Skeletal muscle tissue (tissue), 4 donors: ENCODE measurements around the gene CRYZL1. TPM values are rescaled to one million over a fixed set of nuclear protein-coding genes. Genes with fewer than 3 reads are reported as not detected.

Experiments used
- H3K27ac ChIP-seq: one replicate; pipeline ENCODE4 v1.7.0; 2013; ENCODE audit warnings: mild to moderate bottlenecking, low read depth, low read length, inconsistent platforms
- H3K27me3 ChIP-seq, 3 donors: one replicate each; pipeline ENCODE4 v1.7.0; 2013; ENCODE audit warnings: low read length in 3 of 3; ENCODE audit not compliant: control insufficient read depth in 3 of 3, insufficient read depth in 3 of 3
- H3K36me3 ChIP-seq, 3 donors: one replicate each; pipeline ENCODE4 v1.7.0; 2013; ENCODE audit warnings: low read length in 3 of 3; ENCODE audit not compliant: control insufficient read depth in 3 of 3, insufficient read depth in 3 of 3
- H3K4me1 ChIP-seq, 3 donors: one replicate each; pipeline ENCODE4 v1.7.0; 2013; ENCODE audit warnings: low read length in 3 of 3, mild to moderate bottlenecking in 3 of 3; ENCODE audit not compliant: control insufficient read depth in 3 of 3, insufficient read depth in 3 of 3
- H3K4me3 ChIP-seq, 3 donors: one replicate each; pipeline ENCODE4 v1.7.0; 2013; ENCODE audit warnings: low read length in 3 of 3
- H3K9ac ChIP-seq, 3 donors: one replicate each; pipeline ENCODE4 v1.7.0; 2013; ENCODE audit warnings: low read length in 3 of 3, mild to moderate bottlenecking in 3 of 3, moderate library complexity in 2 of 3, low read depth in 1 of 3
- H3K9me3 ChIP-seq, 3 donors: one replicate each; pipeline ENCODE4 v1.7.0; 2013; ENCODE audit warnings: low read length in 3 of 3; ENCODE audit not compliant: control insufficient read depth in 3 of 3
- total RNA-seq: library from RNA; depleted of rRNA; stranded (reverse); fragments of >200 nt; gene quantifications from one replicate; pipeline ENCODE4 v1.2.3, GENCODE V29; 2014
- donor health status: Osteomylitis.

Gene CRYZL1
- total RNA-seq, 1 donor from 2014 or later, result 35.5 TPM

DNA sequence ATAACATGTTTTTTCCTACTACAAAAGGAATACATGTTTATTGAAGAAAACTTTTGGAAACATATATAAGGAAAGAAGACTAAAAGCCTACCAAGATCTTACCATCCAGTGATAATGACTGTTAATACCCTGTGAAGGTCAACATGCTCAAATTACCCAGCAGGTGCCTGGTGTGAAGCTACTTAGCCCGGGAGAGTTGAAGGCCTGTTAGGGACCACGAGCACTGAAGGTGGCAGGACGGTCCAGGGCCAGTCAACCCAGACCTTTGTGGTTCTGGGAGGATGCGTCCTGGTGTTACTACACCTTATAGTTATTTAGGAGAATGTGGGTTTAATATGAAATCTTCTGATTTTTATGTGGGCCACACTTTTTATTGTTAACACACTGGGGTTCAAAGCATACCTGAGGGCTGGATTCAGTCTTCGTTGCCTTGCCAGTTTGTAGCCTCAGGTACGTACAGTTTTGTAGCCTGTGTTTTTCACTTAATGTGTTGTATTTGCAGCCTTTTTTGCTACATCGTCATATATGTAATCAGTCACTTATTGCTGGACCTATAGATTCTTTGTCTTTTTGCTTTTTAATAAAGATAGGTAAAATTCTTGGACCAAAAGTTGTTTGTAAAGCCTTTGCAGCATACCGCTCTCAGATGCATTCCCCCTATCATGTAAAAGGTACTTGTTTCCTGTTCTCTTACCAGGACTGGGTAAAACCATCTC is 10.6 kb upstream of the CRYZL1 start:
- H3K9ac ChIP-seq, result no peak overlapping the region
- H3K4me1 ChIP-seq, result peaks cover 8 to 28% (median 12%) of the 10 kb centered on the region in 3 donors

DNA sequence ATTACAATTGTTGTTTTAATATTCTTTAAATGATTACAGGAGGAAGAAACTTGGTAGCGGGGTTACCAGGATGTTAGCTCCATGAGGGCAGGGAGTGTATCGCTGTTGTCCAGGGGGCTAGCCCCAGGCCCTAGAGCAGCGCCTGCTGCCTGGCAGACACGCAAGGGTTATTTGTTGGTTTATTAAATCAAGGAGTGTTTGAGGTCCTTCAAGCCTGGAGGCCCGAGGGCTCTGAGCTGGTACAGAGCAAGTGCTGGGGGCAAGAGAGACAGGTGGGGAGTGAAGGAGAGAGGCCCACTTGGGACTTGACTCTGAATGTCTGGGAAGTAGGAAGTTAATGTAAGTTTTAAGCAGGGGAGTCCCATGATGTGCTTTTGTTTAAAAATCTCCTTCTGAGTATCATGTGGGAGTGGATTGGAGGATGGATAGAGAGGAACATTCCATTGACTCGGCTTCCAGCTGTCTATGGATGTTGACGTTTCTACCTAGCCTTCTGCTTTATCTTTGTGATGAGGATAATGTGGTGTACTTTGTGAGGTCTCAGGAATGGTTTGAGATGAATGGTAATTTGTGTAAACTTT is 9.5 kb upstream of the CRYZL1 start:
- Histone ChIP-seq H3K27me3 (no peaks in the 10 kb centered on the region), H3K4me1 (peaks cover 8 to 25% (median 12%) of the 10 kb centered on the region in 3 donors), H3K27ac (no peak overlapping the region), H3K9me3 (no peaks in the 10 kb centered on the region), H3K4me3 (no peak overlapping the region), H3K36me3 (no peaks in the 10 kb centered on the region), H3K9ac (no peak overlapping the region)

More for the DNA sequence above, 10.6 kb upstream of the CRYZL1 start:
- Histone ChIP-seq H3K27ac (no peak overlapping the region), H3K4me3 (no peak overlapping the region), H3K36me3 (no peaks in the 10 kb centered on the region), H3K27me3 (no peaks in the 10 kb centered on the region), H3K9me3 (no peaks in the 10 kb centered on the region)

DNA sequence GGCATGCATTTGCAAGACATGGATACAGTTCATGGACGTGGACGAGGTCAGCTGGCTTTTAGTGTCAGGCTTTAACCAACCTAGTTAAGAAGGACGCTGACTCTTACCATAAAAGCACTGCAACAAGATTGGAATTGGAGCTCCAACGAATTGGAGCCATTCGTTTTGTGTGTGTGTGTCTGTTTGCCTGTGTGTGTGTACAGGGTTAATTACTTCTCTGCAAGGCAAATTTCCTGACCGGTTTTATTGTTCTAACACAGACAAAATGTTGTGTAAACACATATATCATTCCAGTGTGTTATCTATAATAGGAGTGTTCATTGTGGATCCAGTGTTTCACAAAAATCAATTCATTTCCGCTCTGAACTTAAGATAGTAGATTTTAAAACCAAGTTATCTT is 8.7 kb upstream of the CRYZL1 start:
- Histone ChIP-seq H3K27ac (no peak overlapping the region), H3K27me3 (no peaks in the 10 kb centered on the region), H3K36me3 (no peaks in the 10 kb centered on the region), H3K9ac (no peak overlapping the region), H3K4me1 (peaks cover 7 to 18% (median 8%) of the 10 kb centered on the region in 3 donors), H3K9me3 (no peaks in the 10 kb centered on the region), H3K4me3 (no peak overlapping the region)

DNA sequence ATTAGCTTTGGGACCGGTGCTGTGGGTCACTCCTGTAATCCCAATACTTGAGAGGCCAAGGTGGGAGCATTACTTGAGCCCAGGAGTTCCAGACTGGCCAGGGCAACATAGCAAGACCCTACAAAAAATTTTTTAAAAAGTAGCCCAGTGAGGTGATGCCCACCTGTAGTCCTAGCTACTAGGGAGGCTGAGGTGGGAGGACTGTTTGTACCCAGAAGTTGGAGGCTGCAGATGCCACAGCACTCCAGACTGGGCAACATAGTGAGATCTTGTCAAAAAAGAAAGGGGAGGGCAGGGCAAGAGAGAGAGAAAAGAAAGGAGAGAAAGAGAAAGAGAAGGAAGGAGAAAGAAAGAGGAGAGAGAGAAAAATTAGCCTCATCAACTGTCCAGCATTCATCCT is 7.0 kb upstream of the CRYZL1 start:
- Histone ChIP-seq H3K4me1 (peaks cover 9 to 23% (median 20%) of the 10 kb centered on the region in 3 donors), H3K36me3 (no peaks in the 10 kb centered on the region), H3K9ac (no peak overlapping the region)

DNA sequence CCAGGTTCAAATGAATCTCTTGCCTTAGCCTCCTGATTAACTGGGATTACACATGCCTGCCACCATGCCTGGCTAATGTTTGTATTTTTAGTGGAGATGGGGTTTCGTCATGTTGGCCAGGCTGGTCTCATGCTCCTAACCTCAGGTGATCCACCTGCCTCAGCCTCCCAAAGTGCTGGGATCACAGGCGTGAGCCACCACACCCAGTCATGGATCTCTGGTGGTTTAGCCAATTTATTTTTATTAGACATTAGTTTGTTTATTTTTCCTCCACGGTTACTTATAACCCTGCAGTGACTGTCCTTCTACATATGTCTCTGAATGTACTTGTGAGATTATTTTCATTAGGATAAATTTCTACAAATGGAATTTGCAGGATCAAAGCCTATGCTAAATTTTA is 6.0 kb upstream of the CRYZL1 start:
- Histone ChIP-seq H3K9ac (no peak overlapping the region), H3K4me1 (peaks cover 12 to 23% (median 20%) of the 10 kb centered on the region in 3 donors), H3K36me3 (no peaks in the 10 kb centered on the region), H3K27ac (no peak overlapping the region), H3K27me3 (no peaks in the 10 kb centered on the region), H3K9me3 (no peaks in the 10 kb centered on the region), H3K4me3 (no peak overlapping the region)

More for the DNA sequence above, 7.0 kb upstream of the CRYZL1 start:
- H3K4me3 ChIP-seq, result no peak overlapping the region
- no peaks in the 10 kb centered on the region for H3K27me3 ChIP-seq
- H3K27ac ChIP-seq, result no peak overlapping the region
- no peaks in the 10 kb centered on the region for H3K9me3 ChIP-seq

DNA sequence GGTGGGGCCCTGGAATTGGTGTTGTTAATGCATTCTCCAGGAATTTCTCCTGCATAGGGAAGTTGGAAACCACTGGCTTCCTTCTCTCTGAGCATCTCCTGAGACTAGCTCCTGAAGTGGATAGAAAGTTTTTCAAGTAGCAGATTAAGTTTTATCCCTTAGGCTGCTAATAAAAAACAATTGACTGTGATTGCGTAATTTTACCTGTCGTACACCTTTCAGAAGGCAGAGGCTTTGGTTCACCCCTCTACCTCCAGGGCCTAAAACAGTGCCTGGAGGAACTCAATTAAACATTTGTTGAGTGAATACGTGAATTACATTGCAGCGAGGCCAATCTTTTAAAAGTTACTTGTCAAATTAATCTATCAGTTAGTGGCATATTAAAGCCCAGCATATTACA is 4.2 kb upstream of the CRYZL1 start:
- Histone ChIP-seq H3K9ac (no peak overlapping the region), H3K9me3 (no peaks in the 10 kb centered on the region), H3K4me1 (peaks cover 6 to 22% (median 19%) of the 10 kb centered on the region in 3 donors), H3K27ac (no peak overlapping the region), H3K36me3 (no peaks in the 10 kb centered on the region), H3K4me3 (no peak overlapping the region), H3K27me3 (no peaks in the 10 kb centered on the region)

DNA sequence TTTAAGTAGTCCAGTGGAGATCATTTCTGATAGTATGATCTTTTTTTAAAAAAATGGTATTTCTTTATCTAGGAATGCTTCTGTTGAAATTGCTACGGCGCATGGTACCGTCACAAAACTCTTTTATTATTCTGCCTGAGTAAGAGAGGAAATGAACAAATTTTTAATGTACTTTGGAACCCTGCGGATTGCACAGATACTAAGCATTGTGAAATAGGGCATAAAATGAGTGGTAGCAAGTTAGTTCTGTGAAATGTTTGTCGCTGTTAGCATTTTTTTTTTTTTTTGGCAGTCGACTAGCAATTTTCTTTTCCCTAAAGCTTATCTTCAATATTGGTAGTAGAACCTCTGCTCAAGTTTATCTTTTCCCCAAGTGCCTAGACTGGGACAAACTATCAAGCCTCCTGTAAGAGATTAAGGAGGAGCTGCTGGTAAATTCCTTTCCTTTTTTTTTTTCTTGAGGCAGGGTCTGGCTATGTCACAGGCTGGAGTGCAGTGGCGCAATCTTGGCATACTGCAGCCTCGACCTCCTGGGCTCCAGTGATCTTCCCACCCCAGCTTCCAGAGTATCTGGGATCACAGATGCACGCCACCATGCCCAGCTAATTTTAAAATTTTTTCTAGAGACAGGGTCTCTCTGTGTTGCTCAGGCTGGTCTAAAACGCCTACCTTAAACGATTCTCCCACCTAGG is 3.0 kb upstream of the CRYZL1 start:
- Histone ChIP-seq H3K27ac (no peak overlapping the region), H3K27me3 (no peaks in the 10 kb centered on the region), H3K9me3 (no peaks in the 10 kb centered on the region), H3K4me3 (peak overlapping the region in 1 of 3 donors; percentile 93), H3K4me1 (peaks cover 6 to 26% (median 23%) of the 10 kb centered on the region in 3 donors), H3K9ac (no peak overlapping the region), H3K36me3 (no peaks in the 10 kb centered on the region)

DNA sequence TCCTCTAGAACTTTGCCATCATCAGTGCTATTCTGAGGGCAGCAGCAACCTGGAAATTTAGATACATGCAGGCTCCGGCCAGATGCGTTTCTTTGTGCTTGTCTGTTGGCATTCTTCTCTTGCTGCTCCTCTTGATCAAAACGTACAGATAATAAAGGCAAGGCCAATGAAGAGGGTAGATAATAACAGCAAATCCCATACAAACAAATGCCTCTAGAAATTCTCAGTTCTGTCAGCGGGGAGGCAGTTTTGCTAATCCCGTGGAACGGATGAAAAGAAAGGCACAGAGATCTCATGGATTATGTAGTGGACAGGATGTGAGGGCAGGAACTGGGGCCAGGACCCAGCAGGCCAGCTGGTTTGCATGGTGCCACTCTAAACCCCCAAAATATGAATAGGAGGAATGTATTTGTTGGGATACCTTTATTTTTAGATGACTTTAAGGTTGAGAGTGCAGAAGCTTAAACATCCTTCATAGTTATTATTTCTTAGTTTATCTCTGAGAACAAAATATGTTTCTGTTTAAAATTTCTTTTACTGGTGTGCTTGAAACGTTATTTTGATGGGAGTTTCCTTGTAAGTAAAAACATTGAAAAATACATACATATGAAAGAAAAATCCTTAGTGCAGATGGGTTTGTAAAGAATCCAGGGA is 2.2 kb upstream of the CRYZL1 start:
- Histone ChIP-seq H3K27me3 (no peaks in the 10 kb centered on the region), H3K27ac (peak overlapping the region; percentile 42), H3K4me1 (peaks cover 6 to 24% (median 23%) of the 10 kb centered on the region in 3 donors)

DNA sequence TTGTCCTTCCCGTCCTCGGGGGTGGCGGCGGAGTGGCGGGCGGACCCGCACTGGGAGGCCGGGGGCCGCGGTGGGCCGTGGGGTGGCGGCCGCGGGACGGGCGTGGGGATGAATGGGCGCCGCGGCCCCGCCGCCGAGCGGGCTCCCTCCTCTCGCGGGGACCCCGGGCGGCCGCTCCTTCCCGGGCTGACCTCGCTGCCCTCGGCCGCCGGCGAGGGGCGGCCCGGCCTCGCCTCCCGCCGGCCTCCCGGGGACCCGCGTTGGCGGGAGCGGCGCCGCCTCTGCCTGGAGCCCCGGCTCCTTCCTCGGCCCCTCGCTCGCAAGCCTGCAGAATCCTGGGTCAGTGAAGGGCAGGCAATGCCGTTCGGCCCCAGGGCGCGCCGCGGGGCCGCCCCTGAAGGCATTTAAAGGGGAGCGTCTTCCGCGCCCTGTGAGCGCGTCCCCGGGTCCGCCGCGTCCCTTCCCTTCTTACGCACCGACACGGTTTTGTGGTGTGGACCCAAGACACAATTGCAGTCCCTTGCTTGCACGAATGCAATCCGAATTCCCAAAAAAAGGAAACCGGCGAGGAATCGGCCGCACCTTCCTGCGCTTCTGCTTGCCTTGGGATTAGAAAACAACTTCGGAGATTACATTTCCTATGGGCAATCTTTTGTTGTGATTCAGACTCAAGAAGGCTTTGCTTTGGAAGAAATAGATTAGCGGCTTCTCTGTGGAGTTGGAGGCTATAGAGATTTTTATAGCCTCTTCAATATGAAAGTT is 1.5 kb upstream of the CRYZL1 start:
- Histone ChIP-seq H3K27me3 (no peaks in the 10 kb centered on the region), H3K27ac (peak overlapping the region; percentile 62), H3K36me3 (no peaks in the 10 kb centered on the region), H3K9me3 (no peaks in the 10 kb centered on the region), H3K9ac (peak overlapping the region; percentile 76 to 87 (median 86)), H3K4me1 (peaks cover 6 to 24% (median 23%) of the 10 kb centered on the region in 3 donors), H3K4me3 (peak overlapping the region; percentile 84 to 94 (median 93))

More for the DNA sequence above, 2.2 kb upstream of the CRYZL1 start:
- Histone ChIP-seq H3K4me3 (peak overlapping the region; percentile 84 to 94 (median 93)), H3K9me3 (no peaks in the 10 kb centered on the region), H3K9ac (peak overlapping the region; percentile 76 to 87 (median 86)), H3K36me3 (no peaks in the 10 kb centered on the region)
